Stimulated activated CD4-positive, alpha-beta T cell treated with anti-CD3 and anti-CD28 coated beads, Interleukin-12 subunit alpha, Interleukin-12 subunit beta, amount 100 ng/mL, for 24 hours (primary cell): ENCODE results near the gene S100A1.
"Not testable (repeated sequence)": the region's sequence is repeated elsewhere in the genome, so short reads cannot be mapped to it uniquely, and the experiment has no call there.

Experiments used
- DNase-seq, 2 experiments: peaks; one replicate each; pipeline ENCODE4 v3.0.0-alpha.2; 2020; ENCODE audit warnings: low read depth in 2 of 2

S100A1 gene

GRCh38 chr1:153658400-153659174 is 30.4 kb downstream of the S100A1 start, which contains the start of gene SNAPIN:
SNAPIN (plus strand) TSS chr1:153658703; CDS start chr1:153658744, 41 bp downstream.
- peak; percentile 78 to 88 for DNase-seq

GRCh38 chr1:153659175-153659534 is 30.9 kb downstream of the S100A1 start:
- DNase-seq, result no peak

- DNase-seq, result no peak
Measured at GRCh38 chr1:153659656-153660055, 31.4 kb downstream of the S100A1 start.

GRCh38 chr1:153661111-153661708 is 33.0 kb downstream of the S100A1 start:
- no peak for DNase-seq

- DNase-seq, result no peak
Measured at GRCh38 chr1:153662269-153662668, 34.0 kb downstream of the S100A1 start.

GRCh38 chr1:153663211-153663610 is 35.0 kb downstream of the S100A1 start:
- DNase-seq, result no peak

- no peak for DNase-seq
Measured at GRCh38 chr1:153667439-153667838, 39.2 kb downstream of the S100A1 start.

- not testable (repeated sequence) for DNase-seq
Measured at GRCh38 chr1:153668672-153669071, 40.4 kb downstream of the S100A1 start.

GRCh38 chr1:153669606-153670005 is 41.4 kb downstream of the S100A1 start:
- no peak for DNase-seq

GRCh38 chr1:153670257-153670858 is 42.1 kb downstream of the S100A1 start:
- DNase-seq, result no peak

- DNase-seq, result peak; percentile 94 to 97
Measured at GRCh38 chr1:153670859-153671627, 42.8 kb downstream of the S100A1 start, which contains the start of gene ILF2. ILF2 (minus strand) TSS chr1:153670993; CDS start chr1:153670922, 71 bp downstream.

- DNase-seq, result peak; percentile 37 to 48
Measured at GRCh38 chr1:153671628-153672353, 43.6 kb downstream of the S100A1 start.

- DNase-seq, result no peak
Measured at GRCh38 chr1:153673511-153673910, 45.3 kb downstream of the S100A1 start.

- no peak for DNase-seq
Measured at GRCh38 chr1:153677718-153678518, 49.7 kb downstream of the S100A1 start.

GRCh38 chr1:153678519-153679336 is 50.5 kb downstream of the S100A1 start, which contains the start of gene NPR1:
NPR1 (plus strand) TSS chr1:153678688; CDS start chr1:153679109, 421 bp downstream.
- no peak for DNase-seq

GRCh38 chr1:153679337-153680119 is 51.3 kb downstream of the S100A1 start:
- DNase-seq, result no peak

GRCh38 chr1:153680120-153680403 is 51.8 kb downstream of the S100A1 start:
- DNase-seq, result no peak
